Activated naive CD4-positive, alpha-beta T cell treated with anti-CD3 and anti-CD28 coated beads, Interleukin-2, amount 10 ng/mL, durations not matched to agents 7 days and 5 days (primary cell): ENCODE results near the gene ACKR3.

ENCODE experiments used
- CTCF ChIA-PET: fragments of 350-600 bp; sonication (Branson Sonifier 250); formaldehyde crosslinking; loops from one replicate; lab custom pipeline; 2021; ENCODE audit warnings: antibody characterized with exemption; lab: Charles Lee
- DNase-seq: peaks from one replicate; pipeline ENCODE4 v3.0.0-alpha.2; 2020
- H3K27ac Mint-ChIP-seq: one replicate; pipeline ENCODE4 v1.8.0; 2021; ENCODE audit warnings: mild to moderate bottlenecking, moderate library complexity, mixed read lengths
- H3K27me3 Mint-ChIP-seq: one replicate; pipeline ENCODE4 v1.8.0; 2021; ENCODE audit warnings: mild to moderate bottlenecking, mixed read lengths
- H3K36me3 Mint-ChIP-seq: one replicate; pipeline ENCODE4 v1.8.0; 2021; ENCODE audit warnings: mixed read lengths
- H3K4me1 Mint-ChIP-seq: one replicate; pipeline ENCODE4 v1.8.0; 2021; ENCODE audit warnings: mixed read lengths
- H3K4me3 Mint-ChIP-seq: one replicate; pipeline ENCODE4 v1.8.0; 2021; ENCODE audit warnings: mild to moderate bottlenecking, moderate library complexity, mixed read lengths
- H3K9me3 Mint-ChIP-seq: one replicate; pipeline ENCODE4 v1.8.0; 2021; ENCODE audit warnings: mixed read lengths

The ACKR3 gene

GRCh38 chr2:236565879-236566402 is 3.7 kb upstream of the ACKR3 start:
- H3K27me3 Mint-ChIP-seq = peaks cover 25% of the 10 kb centered on the region
- no peak for DNase-seq
- H3K4me1 Mint-ChIP-seq = peaks cover 35% of the 10 kb centered on the region
- H3K27ac Mint-ChIP-seq = no peak overlapping the region
- H3K4me3 Mint-ChIP-seq = no peak overlapping the region
- CTCF ChIA-PET = interaction anchor here (1.8 to 7.8 kb wide), 2 partner anchors 11 to 54 kb away, joined by 4 to 214 read pairs; no protein-coding TSS in a partner anchor
- H3K36me3 Mint-ChIP-seq = peaks cover 24% of the 10 kb centered on the region
- H3K9me3 Mint-ChIP-seq = no peaks in the 10 kb centered on the region

GRCh38 chr2:236566596-236566995 is 3.0 kb upstream of the ACKR3 start:
- Mint-ChIP-seq H3K4me1 (peaks cover 35% of the 10 kb centered on the region), H3K27ac (no peak overlapping the region), H3K4me3 (no peak overlapping the region), H3K27me3 (peaks cover 25% of the 10 kb centered on the region), H3K9me3 (no peaks in the 10 kb centered on the region), H3K36me3 (peaks cover 22% of the 10 kb centered on the region)
- CTCF ChIA-PET = interaction anchor here (0.7 to 7.8 kb wide), 3 partner anchors 12 to 56 kb away, joined by 4 to 214 read pairs (median 5); no protein-coding TSS in a partner anchor
- no peak for DNase-seq

GRCh38 chr2:236568068-236568921 is 1.3 kb upstream of the ACKR3 start:
- Mint-ChIP-seq H3K27ac (no peak overlapping the region), H3K36me3 (peaks cover 7% of the 10 kb centered on the region), H3K4me1 (peaks cover 35% of the 10 kb centered on the region), H3K4me3 (peak overlapping the region; percentile 64), H3K9me3 (no peaks in the 10 kb centered on the region), H3K27me3 (peaks cover 25% of the 10 kb centered on the region)
- DNase-seq = peak; percentile 54
- CTCF ChIA-PET = interaction anchor here (0.7 to 7.8 kb wide), 9 partner anchors 9 to 459 kb away, joined by 3 to 214 read pairs (median 12); no protein-coding TSS in a partner anchor

GRCh38 chr2:236568922-236569572 is 578 bp upstream of the ACKR3 start:
- DNase-seq = no peak
- Mint-ChIP-seq H3K27me3 (peaks cover 25% of the 10 kb centered on the region), H3K9me3 (no peaks in the 10 kb centered on the region), H3K4me1 (peaks cover 35% of the 10 kb centered on the region), H3K27ac (peak overlapping the region; percentile 66), H3K4me3 (no peak overlapping the region), H3K36me3 (peaks cover 4% of the 10 kb centered on the region)
- CTCF ChIA-PET = interaction anchor here (0.9 to 7.8 kb wide), 19 partner anchors 10 to 490 kb away, joined by 3 to 214 read pairs (median 6); a partner anchor contains a TSS

- no peak overlapping the region for H3K27ac Mint-ChIP-seq
- peaks cover 35% of the 10 kb centered on the region for H3K4me1 Mint-ChIP-seq
- H3K9me3 Mint-ChIP-seq = no peaks in the 10 kb centered on the region
- DNase-seq = no peak
- H3K36me3 Mint-ChIP-seq = no peaks in the 10 kb centered on the region
- H3K27me3 Mint-ChIP-seq = peaks cover 25% of the 10 kb centered on the region
- H3K4me3 Mint-ChIP-seq = no peak overlapping the region
- CTCF ChIA-PET = interaction anchor here (0.6 to 7.8 kb wide), 19 partner anchors 11 to 493 kb away, joined by 3 to 214 read pairs (median 7); a partner anchor contains a TSS
These were observed 650 bp downstream of the ACKR3 start for GRCh38 chr2:236570081-236570868.

GRCh38 chr2:236571145-236571544 is 1.5 kb downstream of the ACKR3 start:
- H3K27ac Mint-ChIP-seq = no peak overlapping the region
- no peaks in the 10 kb centered on the region for H3K36me3 Mint-ChIP-seq

GRCh38 chr2:236572482-236572881 is 2.9 kb downstream of the ACKR3 start:
- H3K4me3 Mint-ChIP-seq = no peak overlapping the region
- H3K9me3 Mint-ChIP-seq = no peaks in the 10 kb centered on the region
- no peaks in the 10 kb centered on the region for H3K36me3 Mint-ChIP-seq
- no peak overlapping the region for H3K27ac Mint-ChIP-seq
- DNase-seq = peak; percentile 2
- H3K27me3 Mint-ChIP-seq = peaks cover 9% of the 10 kb centered on the region
- H3K4me1 Mint-ChIP-seq = peaks cover 26% of the 10 kb centered on the region
- CTCF ChIA-PET = interaction anchor here (7.8 kb wide), 1 partner anchor 60 kb away, joined by 214 read pairs; no protein-coding TSS in a partner anchor

More at GRCh38 chr2:236571145-236571544, 1.5 kb downstream of the ACKR3 start:
- Mint-ChIP-seq H3K4me1 (peaks cover 35% of the 10 kb centered on the region), H3K27me3 (peaks cover 21% of the 10 kb centered on the region), H3K9me3 (no peaks in the 10 kb centered on the region), H3K4me3 (no peak overlapping the region)
- peak; percentile 2 for DNase-seq
- CTCF ChIA-PET = interaction anchor here (0.8 to 7.8 kb wide), 4 partner anchors 40 to 456 kb away, joined by 3 to 214 read pairs (median 4); no protein-coding TSS in a partner anchor

- peaks cover 5% of the 10 kb centered on the region for H3K27me3 Mint-ChIP-seq
- CTCF ChIA-PET = interaction anchor here (2.2 kb wide), 1 partner anchor 60 kb away, joined by 8 read pairs; no protein-coding TSS in a partner anchor
- peaks cover 22% of the 10 kb centered on the region for H3K4me1 Mint-ChIP-seq
- peak; percentile 13 for DNase-seq
- no peak overlapping the region for H3K27ac Mint-ChIP-seq
- no peak overlapping the region for H3K4me3 Mint-ChIP-seq
- no peaks in the 10 kb centered on the region for H3K9me3 Mint-ChIP-seq
- H3K36me3 Mint-ChIP-seq = no peaks in the 10 kb centered on the region
These were observed 3.7 kb downstream of the ACKR3 start for GRCh38 chr2:236573066-236573929.

- peaks cover 16% of the 10 kb centered on the region for H3K4me1 Mint-ChIP-seq
- no peaks in the 10 kb centered on the region for H3K9me3 Mint-ChIP-seq
- H3K4me3 Mint-ChIP-seq = no peak overlapping the region
- H3K27ac Mint-ChIP-seq = no peak overlapping the region
- no peaks in the 10 kb centered on the region for H3K36me3 Mint-ChIP-seq
- DNase-seq = peak; percentile 11
- peaks cover 5% of the 10 kb centered on the region for H3K27me3 Mint-ChIP-seq
- CTCF ChIA-PET = interaction anchor here (2.2 kb wide), 1 partner anchor 61 kb away, joined by 8 read pairs; no protein-coding TSS in a partner anchor
These were observed 4.4 kb downstream of the ACKR3 start for GRCh38 chr2:236574000-236574399.

GRCh38 chr2:236574424-236575145 is 5.0 kb downstream of the ACKR3 start:
- Mint-ChIP-seq H3K27me3 (peaks cover 3% of the 10 kb centered on the region), H3K27ac (no peak overlapping the region), H3K4me3 (no peak overlapping the region), H3K36me3 (no peaks in the 10 kb centered on the region), H3K4me1 (peaks cover 10% of the 10 kb centered on the region), H3K9me3 (no peaks in the 10 kb centered on the region)
- DNase-seq = peak; percentile 9
- CTCF ChIA-PET = interaction anchor here (2.2 kb wide), 1 partner anchor 61 kb away, joined by 8 read pairs; no protein-coding TSS in a partner anchor

GRCh38 chr2:236575510-236575909 is 5.9 kb downstream of the ACKR3 start:
- peaks cover 4% of the 10 kb centered on the region for H3K36me3 Mint-ChIP-seq
- CTCF ChIA-PET = no interaction called here
- no peak overlapping the region for H3K4me3 Mint-ChIP-seq
- H3K9me3 Mint-ChIP-seq = no peaks in the 10 kb centered on the region
- no peak for DNase-seq
- H3K27me3 Mint-ChIP-seq = no peaks in the 10 kb centered on the region
- H3K27ac Mint-ChIP-seq = no peak overlapping the region
- peaks cover 1% of the 10 kb centered on the region for H3K4me1 Mint-ChIP-seq

- H3K27me3 Mint-ChIP-seq = no peaks in the 10 kb centered on the region
- H3K9me3 Mint-ChIP-seq = no peaks in the 10 kb centered on the region
- H3K4me1 Mint-ChIP-seq = no peaks in the 10 kb centered on the region
- H3K36me3 Mint-ChIP-seq = peaks cover 9% of the 10 kb centered on the region
- DNase-seq = no peak
- no peak overlapping the region for H3K27ac Mint-ChIP-seq
- CTCF ChIA-PET = interaction anchor here (0.9 to 2.8 kb wide), 2 partner anchors 63 to 74 kb away, joined by 3 to 11 read pairs; no protein-coding TSS in a partner anchor
- H3K4me3 Mint-ChIP-seq = no peak overlapping the region
These were observed 6.5 kb downstream of the ACKR3 start for GRCh38 chr2:236576087-236576486.
